GM10248 (cell line): ENCODE data around the gene KREMEN1.
"Not testable (repeated sequence)": the region's sequence is repeated elsewhere in the genome, so short reads cannot be mapped to it uniquely, and the experiment has no call there.

Experiments used
- CTCF ChIA-PET: fragments of 300-600 bp; sonication (Branson Sonifier 250); formaldehyde crosslinking; extraction: SDS; loops from one replicate; lab custom pipeline; 2021; ENCODE audit warnings: antibody characterized with exemption; lab: Yijun Ruan, JAX
- POLR2A ChIA-PET: fragments of 350-650 bp; sonication (Branson Sonifier 250); formaldehyde crosslinking; extraction: SDS; loops from one replicate; lab custom pipeline; 2020; ENCODE audit warnings: antibody characterized with exemption; lab: Yijun Ruan, JAX
- DNase-seq: peaks from one replicate; pipeline ENCODE4 v3.0.0; 2012; ENCODE audit errors: extremely low spot score
- CTCF ChIP-seq: IDR thresholded peaks from 2 replicates; pipeline ENCODE4 v1.5.1; 2012; ENCODE audit warnings: mild to moderate bottlenecking, low read depth; ENCODE audit errors: extremely low read depth, missing control alignments, control extremely low read depth

The KREMEN1 gene

GRCh38 chr22:29081517-29082236 is 8.8 kb downstream of the KREMEN1 start:
- no peak for TF ChIP-seq CTCF
- no peak for DNase-seq
- CTCF ChIA-PET: interaction anchor here (1.2 kb wide), 1 partner anchor 41 kb away, joined by 3 read pairs; no protein-coding TSS in a partner anchor
- POLR2A ChIA-PET: no interaction called here

- CTCF ChIA-PET: interaction anchor here (0.9 kb wide), 1 partner anchor 9 kb away, joined by 3 read pairs; no protein-coding TSS in a partner anchor
- POLR2A ChIA-PET: no interaction called here
- no peak for TF ChIP-seq CTCF
- no peak for DNase-seq
Observed at GRCh38 chr22:29082826-29083545, 10.2 kb downstream of the KREMEN1 start.

GRCh38 chr22:29083576-29083932 is 10.7 kb downstream of the KREMEN1 start:
- CTCF ChIA-PET, POLR2A ChIA-PET, DNase-seq: not testable (repeated sequence)

GRCh38 chr22:29083933-29084591 is 11.2 kb downstream of the KREMEN1 start:
- DNase-seq: no peak
- ChIA-PET CTCF (no interaction called here), POLR2A (no interaction called here)
- TF ChIP-seq CTCF: no peak

- CTCF ChIA-PET: no interaction called here
Observed at GRCh38 chr22:29087012-29087411, 14.2 kb downstream of the KREMEN1 start.

GRCh38 chr22:29088809-29089208 is 16.0 kb downstream of the KREMEN1 start:
- CTCF ChIA-PET: interaction anchor here (1.0 to 1.5 kb wide), 4 partner anchors 12 to 65 kb away, joined by 3 to 5 read pairs (median 4); no protein-coding TSS in a partner anchor
- POLR2A ChIA-PET: interaction anchor here (0.6 kb wide), 1 partner anchor 790 kb away, joined by 3 read pairs; no protein-coding TSS in a partner anchor
- no peak for DNase-seq
- no peak for TF ChIP-seq CTCF

More at GRCh38 chr22:29087012-29087411, 14.2 kb downstream of the KREMEN1 start:
- POLR2A ChIA-PET: no interaction called here
- DNase-seq: no peak
- no peak for TF ChIP-seq CTCF

GRCh38 chr22:29089507-29089906 is 16.7 kb downstream of the KREMEN1 start:
- TF ChIP-seq CTCF: no peak
- ChIA-PET CTCF (interaction anchor here (1.4 to 1.5 kb wide), 3 partner anchors 15 to 65 kb away, joined by 3 to 5 read pairs (median 5); no protein-coding TSS in a partner anchor), POLR2A (no interaction called here)
- no peak for DNase-seq
